ENCODE measurements around the gene MLH3.
"Not testable (repeated sequence)": the region's sequence is repeated elsewhere in the genome, so short reads cannot be mapped to it uniquely, and the experiment has no call there.

MLH3 gene

DNA sequence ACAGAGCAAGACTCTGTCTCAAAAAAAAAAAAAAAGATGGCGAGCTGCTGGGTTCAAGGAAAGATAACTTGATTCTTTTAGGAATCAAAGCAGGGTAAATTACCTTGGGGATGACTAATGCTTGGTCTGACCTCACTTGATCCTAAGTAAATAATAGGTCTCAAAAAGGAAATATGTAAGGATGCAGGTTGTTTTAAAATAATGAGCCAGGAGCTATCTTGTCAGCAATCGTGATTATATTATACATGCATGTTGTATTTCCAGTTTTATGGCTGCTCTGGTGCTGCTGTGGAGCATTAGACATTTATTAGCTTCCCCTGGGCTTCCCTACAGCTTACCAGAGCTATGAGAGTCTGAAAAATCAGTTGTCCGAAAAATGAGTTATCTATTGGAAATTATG is 45.9 kb downstream of the MLH3 start:
- Histone ChIP-seq H3K9ac (ENCODE audit: low read depth, low read length) (no peak overlapping the region), H3K4me1 (ENCODE audit: control insufficient read depth, insufficient read depth, low read length) (no peaks in the 10 kb centered on the region), H3K27me3 (ENCODE audit: control insufficient read depth, insufficient read depth, low read length) (no peaks in the 10 kb centered on the region), H3K27ac (ENCODE audit: low read depth, low read length) (no peak overlapping the region), H3K36me3 (ENCODE audit: control insufficient read depth, insufficient read depth, low read length) (peaks cover 56% of the 10 kb centered on the region), H3K9me3 (ENCODE audit: control insufficient read depth, insufficient read depth, low read length) (no peaks in the 10 kb centered on the region), H3K4me3 (ENCODE audit: low read depth, low read length) (no peak overlapping the region)

DNA sequence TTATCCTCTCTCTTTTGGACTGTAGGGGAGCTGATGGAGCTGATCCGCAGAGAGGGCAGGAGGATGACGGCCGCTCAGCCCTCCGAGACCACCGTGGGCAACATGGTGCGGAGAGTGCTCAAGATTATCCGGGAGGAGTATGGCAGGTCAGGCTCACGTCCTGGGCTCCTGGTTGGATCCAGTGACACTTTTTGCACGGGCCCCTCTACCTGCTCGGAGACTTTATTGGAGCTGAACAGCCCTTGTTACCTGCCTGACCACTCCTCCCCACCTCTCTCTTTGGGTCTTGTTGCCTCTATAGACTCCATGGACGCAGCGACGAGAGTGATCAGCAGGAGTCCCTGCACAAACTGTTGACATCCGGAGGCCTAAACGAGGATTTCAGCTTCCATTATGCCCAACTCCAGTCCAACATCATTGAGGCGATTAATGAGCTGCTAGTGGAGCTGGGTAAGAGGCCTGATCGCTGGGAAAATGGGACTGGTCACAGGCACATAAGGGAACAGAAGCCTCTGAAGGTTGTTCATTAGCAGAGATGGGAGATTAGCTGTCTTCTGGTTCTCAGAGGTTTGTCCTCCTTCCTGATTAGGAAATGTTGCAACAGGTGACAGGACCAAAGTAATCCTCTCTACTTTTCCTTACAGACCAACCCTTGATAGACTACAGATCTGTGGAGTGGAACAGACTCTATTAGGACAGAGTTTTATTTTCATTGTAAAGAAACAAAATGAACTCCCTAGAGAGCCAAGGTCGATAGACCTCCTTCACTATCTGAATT is 47.8 kb downstream of the MLH3 start:
- peak overlapping the region; percentile 48 for H3K9ac ChIP-seq (ENCODE audit: low read depth, low read length)
- no peaks in the 10 kb centered on the region for H3K4me1 ChIP-seq (ENCODE audit: control insufficient read depth, insufficient read depth, low read length)
- no peaks in the 10 kb centered on the region for H3K27me3 ChIP-seq (ENCODE audit: control insufficient read depth, insufficient read depth, low read length)
- H3K27ac ChIP-seq (ENCODE audit: low read depth, low read length), result peak overlapping the region; percentile 52
- H3K36me3 ChIP-seq (ENCODE audit: control insufficient read depth, insufficient read depth, low read length), result peaks cover 37% of the 10 kb centered on the region
- H3K4me3 ChIP-seq (ENCODE audit: low read depth, low read length), result peak overlapping the region; percentile 95
- no peaks in the 10 kb centered on the region for H3K9me3 ChIP-seq (ENCODE audit: control insufficient read depth, insufficient read depth, low read length)

GRCh38 chr14:75002392-75003249 is 48.6 kb downstream of the MLH3 start, which contains the start of gene EIF2B2:
TSS of gene EIF2B2 (plus strand) at chr14:75002921. CDS start at chr14:75002991, 70 bp downstream.
- no peaks in the 10 kb centered on the region for H3K4me1 ChIP-seq (ENCODE audit: control insufficient read depth, insufficient read depth, low read length)
- no peaks in the 10 kb centered on the region for H3K27me3 ChIP-seq (ENCODE audit: control insufficient read depth, insufficient read depth, low read length)
- no peaks in the 10 kb centered on the region for H3K9me3 ChIP-seq (ENCODE audit: control insufficient read depth, insufficient read depth, low read length)
- H3K4me3 ChIP-seq (ENCODE audit: low read depth, low read length), result peak within 1 kb of the TSS; percentile 95
- peaks cover 29% of the 10 kb centered on the region for H3K36me3 ChIP-seq (ENCODE audit: control insufficient read depth, insufficient read depth, low read length)
- H3K9ac ChIP-seq (ENCODE audit: low read depth, low read length), result peak within 1 kb of the TSS; percentile 48
- peak within 1 kb of the TSS; percentile 52 for H3K27ac ChIP-seq (ENCODE audit: low read depth, low read length)

DNA sequence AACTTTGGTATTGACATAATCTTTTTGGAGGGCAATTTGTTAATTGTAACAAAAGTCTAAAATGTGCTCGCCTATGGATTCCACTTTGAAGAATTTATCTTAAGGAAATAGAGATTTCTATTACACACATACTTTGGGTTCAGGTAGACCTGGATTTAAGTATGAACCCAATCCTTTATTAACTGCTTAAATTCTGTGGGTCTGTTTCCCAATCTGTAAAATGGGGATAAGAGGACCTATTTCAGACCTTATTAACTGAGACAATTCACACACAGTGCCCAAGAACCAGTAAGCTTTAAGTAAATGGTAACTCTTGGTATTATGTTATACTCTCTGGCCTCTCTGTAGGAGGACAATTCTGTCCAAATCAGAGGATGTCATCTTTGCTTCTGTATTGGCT is 49.4 kb downstream of the MLH3 start:
- Histone ChIP-seq H3K27ac (ENCODE audit: low read depth, low read length) (no peak overlapping the region), H3K9ac (ENCODE audit: low read depth, low read length) (no peak overlapping the region), H3K36me3 (ENCODE audit: control insufficient read depth, insufficient read depth, low read length) (peaks cover 22% of the 10 kb centered on the region), H3K4me1 (ENCODE audit: control insufficient read depth, insufficient read depth, low read length) (no peaks in the 10 kb centered on the region), H3K9me3 (ENCODE audit: control insufficient read depth, insufficient read depth, low read length) (no peaks in the 10 kb centered on the region), H3K4me3 (ENCODE audit: low read depth, low read length) (peak overlapping the region; percentile 95), H3K27me3 (ENCODE audit: control insufficient read depth, insufficient read depth, low read length) (no peaks in the 10 kb centered on the region)

DNA sequence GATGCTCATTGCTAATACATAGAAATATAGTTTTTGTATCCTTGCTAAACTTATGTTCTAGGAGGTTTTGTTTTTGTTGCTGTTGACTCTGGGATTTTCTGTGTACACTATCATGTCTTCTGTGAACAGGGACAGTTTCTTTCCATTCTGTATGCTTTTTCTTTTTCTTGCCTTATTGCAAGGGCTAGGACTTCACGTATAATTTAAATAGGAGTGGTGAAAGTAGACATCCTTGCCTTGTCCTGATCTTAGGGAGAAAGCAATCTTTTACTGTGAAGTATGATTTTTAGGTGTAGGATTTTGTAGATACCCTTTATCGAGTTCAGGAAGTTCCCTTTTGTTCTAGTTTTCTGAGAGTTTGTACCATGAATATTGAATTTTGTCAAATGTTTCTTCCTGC is 50.0 kb downstream of the MLH3 start:
- Histone ChIP-seq H3K27me3 (ENCODE audit: control insufficient read depth, insufficient read depth, low read length) (no peaks in the 10 kb centered on the region), H3K27ac (ENCODE audit: low read depth, low read length) (no peak overlapping the region), H3K36me3 (ENCODE audit: control insufficient read depth, insufficient read depth, low read length) (peaks cover 15% of the 10 kb centered on the region), H3K4me3 (ENCODE audit: low read depth, low read length) (no peak overlapping the region), H3K4me1 (ENCODE audit: control insufficient read depth, insufficient read depth, low read length) (no peaks in the 10 kb centered on the region), H3K9ac (ENCODE audit: low read depth, low read length) (no peak overlapping the region), H3K9me3 (ENCODE audit: control insufficient read depth, insufficient read depth, low read length) (no peaks in the 10 kb centered on the region)

- not testable (repeated sequence) for H3K27ac ChIP-seq (ENCODE audit: low read depth, low read length); H3K36me3 ChIP-seq (ENCODE audit: control insufficient read depth, insufficient read depth, low read length); H3K9ac ChIP-seq (ENCODE audit: low read depth, low read length)
Measured at GRCh38 chr14:74995781-74996180, 55.5 kb downstream of the MLH3 start.

DNA sequence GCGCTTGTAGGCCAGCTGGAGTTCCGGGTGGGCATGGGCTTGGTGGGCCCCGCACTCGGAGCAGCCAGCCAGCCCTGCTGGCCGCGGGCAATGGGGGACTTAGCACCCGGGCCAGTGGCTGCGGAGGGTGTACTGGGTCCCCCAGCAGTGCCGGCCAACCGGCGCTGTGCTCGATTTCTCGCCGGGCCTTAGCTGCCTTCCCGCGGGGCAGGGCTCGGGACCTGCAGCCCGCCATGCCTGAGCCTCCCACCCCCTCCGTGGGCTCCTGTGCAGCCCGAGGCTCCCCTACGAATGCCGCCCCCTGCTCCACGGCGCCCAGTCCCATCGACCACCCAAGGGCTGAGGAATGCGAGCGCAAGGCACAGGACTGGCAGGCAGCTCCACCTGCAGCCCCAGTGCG is 57.1 kb downstream of the MLH3 start:
- not testable (repeated sequence) for H3K4me1 ChIP-seq (ENCODE audit: control insufficient read depth, insufficient read depth, low read length); H3K27me3 ChIP-seq (ENCODE audit: control insufficient read depth, insufficient read depth, low read length); H3K9me3 ChIP-seq (ENCODE audit: control insufficient read depth, insufficient read depth, low read length); H3K27ac ChIP-seq (ENCODE audit: low read depth, low read length); H3K9ac ChIP-seq (ENCODE audit: low read depth, low read length); H3K36me3 ChIP-seq (ENCODE audit: control insufficient read depth, insufficient read depth, low read length); H3K4me3 ChIP-seq (ENCODE audit: low read depth, low read length)

More at GRCh38 chr14:74995781-74996180, 55.5 kb downstream of the MLH3 start:
- H3K27me3 ChIP-seq (ENCODE audit: control insufficient read depth, insufficient read depth, low read length); H3K4me3 ChIP-seq (ENCODE audit: low read depth, low read length); H3K9me3 ChIP-seq (ENCODE audit: control insufficient read depth, insufficient read depth, low read length); H3K4me1 ChIP-seq (ENCODE audit: control insufficient read depth, insufficient read depth, low read length): not testable (repeated sequence)

DNA sequence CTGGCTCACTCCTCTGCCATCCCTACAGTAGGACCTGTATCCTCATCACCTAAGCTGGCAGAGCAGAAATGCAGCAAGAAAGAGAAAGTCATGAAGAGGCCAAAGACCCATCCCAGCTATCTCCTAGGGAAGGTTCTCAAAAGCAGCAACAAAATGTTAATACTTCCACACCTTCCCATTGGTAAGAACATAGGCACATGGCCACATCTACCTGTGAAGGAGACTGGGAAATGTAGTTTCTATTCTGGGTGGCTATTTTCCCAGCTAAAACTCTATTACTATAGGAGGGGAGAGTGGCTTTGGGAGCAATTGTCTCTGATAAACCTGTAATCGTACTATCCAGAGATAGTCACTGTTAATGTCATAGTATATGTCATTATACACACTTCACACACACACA is 62.3 kb downstream of the MLH3 start:
- Histone ChIP-seq H3K9ac (ENCODE audit: low read depth, low read length) (no peak overlapping the region), H3K27ac (ENCODE audit: low read depth, low read length) (no peak overlapping the region), H3K27me3 (ENCODE audit: control insufficient read depth, insufficient read depth, low read length) (no peaks in the 10 kb centered on the region), H3K9me3 (ENCODE audit: control insufficient read depth, insufficient read depth, low read length) (no peaks in the 10 kb centered on the region), H3K4me1 (ENCODE audit: control insufficient read depth, insufficient read depth, low read length) (peaks cover 6% of the 10 kb centered on the region; the same call in 1 of the 2 replicates), H3K36me3 (ENCODE audit: control insufficient read depth, insufficient read depth, low read length) (no peaks in the 10 kb centered on the region), H3K4me3 (ENCODE audit: low read depth, low read length) (no peak overlapping the region)

DNA sequence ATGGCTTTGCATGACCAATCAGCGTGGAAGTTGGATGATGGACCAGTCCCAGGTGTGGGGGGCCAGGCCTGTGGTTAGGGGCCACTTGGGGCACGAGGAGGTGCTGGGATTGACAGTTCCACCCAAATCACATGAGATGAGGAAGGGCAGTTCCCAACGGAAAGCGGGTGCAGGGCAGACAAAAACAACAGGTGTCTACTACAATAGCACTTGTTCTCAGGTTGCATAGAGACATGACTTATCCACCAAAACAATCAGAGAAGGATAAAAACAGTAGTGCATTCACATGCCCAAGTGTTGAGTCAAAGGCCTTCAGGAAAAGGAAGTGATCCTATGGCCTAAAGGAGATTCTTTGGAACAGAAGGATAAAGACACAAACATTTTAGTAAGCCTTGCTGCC is 63.1 kb downstream of the MLH3 start:
- no peaks in the 10 kb centered on the region for H3K36me3 ChIP-seq (ENCODE audit: control insufficient read depth, insufficient read depth, low read length)
- peak overlapping the region; percentile 59 for H3K27ac ChIP-seq (ENCODE audit: low read depth, low read length)
- no peak overlapping the region for H3K9ac ChIP-seq (ENCODE audit: low read depth, low read length)
- H3K27me3 ChIP-seq (ENCODE audit: control insufficient read depth, insufficient read depth, low read length), result no peaks in the 10 kb centered on the region
- H3K4me3 ChIP-seq (ENCODE audit: low read depth, low read length), result no peak overlapping the region
- peaks cover 6% of the 10 kb centered on the region; the same call in 1 of the 2 replicates for H3K4me1 ChIP-seq (ENCODE audit: control insufficient read depth, insufficient read depth, low read length)
- no peaks in the 10 kb centered on the region for H3K9me3 ChIP-seq (ENCODE audit: control insufficient read depth, insufficient read depth, low read length)

GRCh38 chr14:74985806-74986205 is 65.5 kb downstream of the MLH3 start:
- no peak overlapping the region for H3K27ac ChIP-seq (ENCODE audit: low read depth, low read length)
- H3K9ac ChIP-seq (ENCODE audit: low read depth, low read length), result no peak overlapping the region
- no peaks in the 10 kb centered on the region for H3K27me3 ChIP-seq (ENCODE audit: control insufficient read depth, insufficient read depth, low read length)
- no peaks in the 10 kb centered on the region for H3K9me3 ChIP-seq (ENCODE audit: control insufficient read depth, insufficient read depth, low read length)
- no peaks in the 10 kb centered on the region for H3K36me3 ChIP-seq (ENCODE audit: control insufficient read depth, insufficient read depth, low read length)
- peaks cover 6% of the 10 kb centered on the region; the same call in 1 of the 2 replicates for H3K4me1 ChIP-seq (ENCODE audit: control insufficient read depth, insufficient read depth, low read length)
- no peak overlapping the region for H3K4me3 ChIP-seq (ENCODE audit: low read depth, low read length)

DNA sequence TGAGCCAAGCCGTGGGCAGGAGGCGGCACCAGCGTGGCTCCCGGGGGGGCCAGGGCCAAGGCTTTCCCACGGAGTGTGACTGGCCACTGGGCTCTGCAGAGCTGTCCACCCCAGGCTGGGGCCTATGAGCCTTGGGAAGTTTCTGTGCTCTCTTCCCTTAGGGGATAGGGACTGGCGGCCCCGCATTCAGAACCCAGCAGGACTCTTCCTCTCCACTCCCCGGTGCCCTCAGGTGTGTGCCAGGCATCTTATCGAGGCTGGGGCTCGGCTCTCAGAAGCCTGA is 66.3 kb downstream of the MLH3 start:
- Histone ChIP-seq H3K27me3 (ENCODE audit: control insufficient read depth, insufficient read depth, low read length) (no peaks in the 10 kb centered on the region), H3K4me3 (ENCODE audit: low read depth, low read length) (no peak overlapping the region), H3K9me3 (ENCODE audit: control insufficient read depth, insufficient read depth, low read length) (no peaks in the 10 kb centered on the region), H3K36me3 (ENCODE audit: control insufficient read depth, insufficient read depth, low read length) (no peaks in the 10 kb centered on the region), H3K4me1 (ENCODE audit: control insufficient read depth, insufficient read depth, low read length) (peaks cover 13% of the 10 kb centered on the region; the same call in 1 of the 2 replicates), H3K27ac (ENCODE audit: low read depth, low read length) (no peak overlapping the region), H3K9ac (ENCODE audit: low read depth, low read length) (no peak overlapping the region)
